Activated T-cell treated with anti-CD3 and anti-CD28 coated beads, Interleukin-2, amount 50 U/mL, for 72 hours (primary cell): ENCODE data around the gene TMEM266. TPM values are rescaled to one million over a fixed set of nuclear protein-coding genes. Genes with fewer than 3 reads are reported as not detected.
A peak's percentile ranks its signal among the peaks of the same experiment; 100 is the strongest.

Experiments
- ATAC-seq, 2 donors: fragments of 150-1000 bp; cut with Tn5 transposase; replicated peaks in 1 of 2; 2 replicates each; pipeline ENCODE4 v1.10.0; 2021; ENCODE audit warnings: moderate library complexity in 2 of 2, mild to moderate bottlenecking in 1 of 2
- DNase-seq, 2 donors: peaks; one replicate each; pipeline ENCODE4 v3.0.0; 2021 to 2022; ENCODE audit warnings: mixed read lengths in 1 of 2
- H3K27ac Mint-ChIP-seq: one replicate; pipeline ENCODE4 v1.8.0; 2022; ENCODE audit warnings: mild to moderate bottlenecking, moderate library complexity, mixed read lengths
- H3K27me3 Mint-ChIP-seq: one replicate; pipeline ENCODE4 v1.8.0; 2022; ENCODE audit warnings: low read depth, mixed read lengths
- H3K36me3 Mint-ChIP-seq, 2 donors: one replicate each; pipeline ENCODE4 v1.8.0; 2022; ENCODE audit warnings: mixed read lengths in 2 of 2, mild to moderate bottlenecking in 1 of 2; ENCODE audit not compliant: insufficient read depth in 2 of 2
- H3K4me1 Mint-ChIP-seq: one replicate; pipeline ENCODE4 v1.8.0; 2022; ENCODE audit warnings: low read depth, mixed read lengths
- H3K4me3 Mint-ChIP-seq, 2 donors: one replicate each; pipeline ENCODE4 v1.8.0; 2022; ENCODE audit warnings: mild to moderate bottlenecking in 2 of 2, mixed read lengths in 2 of 2, moderate library complexity in 2 of 2
- H3K9me3 Mint-ChIP-seq, 2 donors: one replicate each; pipeline ENCODE4 v1.8.0; 2022; ENCODE audit warnings: mixed read lengths in 2 of 2
- total RNA-seq, 2 donors: library from RNA; stranded (reverse); gene quantifications; one replicate each; pipeline ENCODE4 v1.2.3, GENCODE V29; 2022

TMEM266 gene
- total RNA-seq, 2 donors from 2014 or later: not detected

DNA sequence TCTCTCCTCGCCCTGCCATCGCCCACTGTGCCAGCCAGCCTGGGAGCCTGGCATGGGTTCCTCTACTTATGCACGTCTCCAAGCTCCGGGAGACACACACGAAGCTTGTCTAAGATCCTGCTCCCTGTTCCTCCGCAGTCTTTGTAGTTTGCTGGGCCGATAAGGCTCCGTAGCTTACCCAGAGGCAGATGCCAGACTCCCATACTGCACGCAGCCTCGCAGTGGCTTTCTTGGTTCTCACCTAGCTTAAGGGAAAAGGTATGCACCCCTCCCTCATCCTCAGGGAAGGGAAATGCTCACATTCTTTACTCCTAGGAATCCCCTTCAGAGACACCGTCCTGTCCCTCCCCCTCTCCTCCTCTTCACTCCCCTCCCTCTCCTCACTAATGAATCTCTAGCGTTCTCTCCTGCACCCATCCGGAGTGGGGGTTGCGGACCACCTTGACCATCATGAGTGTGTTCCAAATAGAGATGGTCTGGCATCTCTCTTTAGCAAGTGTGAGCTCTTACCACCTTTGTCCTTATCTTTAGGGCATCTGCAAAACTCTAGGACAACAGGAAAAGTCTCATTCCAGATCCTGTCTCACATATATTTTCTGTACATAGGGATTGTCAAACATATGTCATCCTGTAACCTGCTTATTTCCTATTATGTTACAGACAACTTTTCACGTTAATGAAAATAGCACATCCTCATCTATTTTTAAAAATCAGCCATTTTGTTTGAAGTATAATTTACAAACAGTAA is 56.5 kb downstream of the TMEM266 start:
- DNase-seq: no peak
- Mint-ChIP-seq H3K27me3 (peaks cover 17% of the 10 kb centered on the region), H3K9me3 (no peaks in the 10 kb centered on the region), H3K4me1 (no peaks in the 10 kb centered on the region), H3K36me3 (no peaks in the 10 kb centered on the region), H3K4me3 (no peak overlapping the region), H3K27ac (no peak overlapping the region)
- ATAC-seq: no peak

DNA sequence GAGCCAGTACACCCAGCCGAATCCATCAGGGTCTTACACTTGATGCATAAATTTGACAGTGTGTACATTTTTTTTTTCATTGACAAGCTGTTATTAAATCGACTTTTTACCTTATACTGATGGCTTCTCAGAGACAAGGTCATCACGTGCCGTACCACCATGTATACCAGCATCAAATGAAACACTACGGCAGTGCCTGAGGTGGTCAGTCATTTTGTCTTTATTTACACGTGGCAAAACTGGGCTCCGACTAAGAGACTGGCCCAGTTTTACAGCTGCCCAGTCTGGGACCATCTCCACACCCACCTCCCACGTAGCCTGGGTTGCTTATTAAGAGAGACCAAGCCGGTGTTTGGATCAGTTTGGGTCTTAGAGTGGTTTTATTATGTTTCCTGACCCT is 57.4 kb downstream of the TMEM266 start:
- no peaks in the 10 kb centered on the region for H3K4me1 Mint-ChIP-seq
- no peaks in the 10 kb centered on the region for H3K36me3 Mint-ChIP-seq
- ATAC-seq: no peak
- DNase-seq: no peak
- H3K27me3 Mint-ChIP-seq: peaks cover 17% of the 10 kb centered on the region
- H3K4me3 Mint-ChIP-seq: no peak overlapping the region
- H3K9me3 Mint-ChIP-seq: no peaks in the 10 kb centered on the region
- H3K27ac Mint-ChIP-seq: no peak overlapping the region

DNA sequence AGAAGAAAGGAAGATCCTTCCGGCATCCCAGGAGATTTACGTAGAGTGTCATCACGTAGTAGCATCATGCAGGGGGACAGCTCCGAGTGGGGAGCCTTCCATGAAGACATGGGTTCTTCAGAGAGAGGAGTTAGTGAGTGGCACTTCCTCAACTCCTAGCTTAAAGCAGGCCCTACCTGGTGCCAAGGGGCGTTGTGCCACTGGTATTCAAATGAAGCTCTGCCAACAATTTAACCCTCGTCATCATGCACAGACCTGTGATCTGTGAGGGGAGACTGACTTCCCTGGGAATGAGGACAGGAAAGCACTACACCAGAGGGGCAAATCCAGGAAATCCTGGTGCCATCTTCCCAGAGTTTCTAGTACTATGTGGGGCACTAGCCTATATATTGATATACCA is 59.0 kb downstream of the TMEM266 start:
- Mint-ChIP-seq H3K4me1 (no peaks in the 10 kb centered on the region), H3K9me3 (no peaks in the 10 kb centered on the region), H3K27ac (no peak overlapping the region), H3K27me3 (peaks cover 17% of the 10 kb centered on the region), H3K36me3 (no peaks in the 10 kb centered on the region), H3K4me3 (no peak overlapping the region)
- DNase-seq: no peak
- ATAC-seq: no peak

DNA sequence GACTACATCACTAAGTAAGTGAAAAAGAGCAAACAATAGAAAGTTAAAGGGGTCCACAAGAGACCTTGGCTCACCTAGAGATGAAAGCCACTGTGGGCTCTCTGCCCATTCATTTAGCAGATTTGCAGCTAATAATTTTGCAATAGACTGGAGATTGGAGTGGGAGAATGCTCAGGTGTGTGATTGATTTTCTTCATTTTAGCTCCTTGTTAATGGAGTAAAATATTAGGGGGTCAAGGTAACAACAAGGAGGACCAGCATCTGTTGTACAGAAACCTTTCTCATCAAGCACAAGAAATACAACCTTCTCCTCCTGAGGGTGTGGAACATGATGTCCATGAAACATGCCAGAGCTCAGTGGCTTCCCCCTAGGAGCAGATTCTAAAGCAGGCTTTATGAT is 63.2 kb downstream of the TMEM266 start:
- Mint-ChIP-seq H3K4me1 (no peaks in the 10 kb centered on the region), H3K27ac (no peak overlapping the region), H3K27me3 (peaks cover 14% of the 10 kb centered on the region), H3K36me3 (no peaks in the 10 kb centered on the region), H3K4me3 (no peak overlapping the region), H3K9me3 (no peaks in the 10 kb centered on the region)
- no peak for DNase-seq
- ATAC-seq: no peak

DNA sequence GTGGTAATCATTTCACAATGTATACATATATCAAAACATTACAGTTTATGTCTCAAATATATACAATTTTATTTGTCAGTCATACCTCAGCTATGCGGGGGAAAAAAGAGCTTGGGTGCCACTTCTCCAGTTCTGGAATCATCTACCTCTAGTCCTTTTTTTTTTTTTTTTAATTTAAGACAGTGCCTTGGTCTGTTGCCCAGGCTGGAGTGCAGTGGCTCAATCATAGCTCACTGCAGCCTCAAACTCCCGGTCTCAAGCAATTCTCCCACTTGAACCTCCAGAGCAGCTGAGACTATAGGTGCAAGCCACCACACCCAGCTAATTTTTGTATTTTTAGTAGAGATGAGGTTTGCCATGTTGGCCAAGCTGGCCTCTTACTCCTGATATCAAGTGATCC is 67.4 kb downstream of the TMEM266 start:
- ATAC-seq: no peak
- no peak for DNase-seq
- no peak overlapping the region for H3K4me3 Mint-ChIP-seq
- H3K9me3 Mint-ChIP-seq: no peaks in the 10 kb centered on the region
- H3K36me3 Mint-ChIP-seq: no peaks in the 10 kb centered on the region
- H3K27me3 Mint-ChIP-seq: peaks cover 31% of the 10 kb centered on the region
- no peaks in the 10 kb centered on the region for H3K4me1 Mint-ChIP-seq
- no peak overlapping the region for H3K27ac Mint-ChIP-seq

DNA sequence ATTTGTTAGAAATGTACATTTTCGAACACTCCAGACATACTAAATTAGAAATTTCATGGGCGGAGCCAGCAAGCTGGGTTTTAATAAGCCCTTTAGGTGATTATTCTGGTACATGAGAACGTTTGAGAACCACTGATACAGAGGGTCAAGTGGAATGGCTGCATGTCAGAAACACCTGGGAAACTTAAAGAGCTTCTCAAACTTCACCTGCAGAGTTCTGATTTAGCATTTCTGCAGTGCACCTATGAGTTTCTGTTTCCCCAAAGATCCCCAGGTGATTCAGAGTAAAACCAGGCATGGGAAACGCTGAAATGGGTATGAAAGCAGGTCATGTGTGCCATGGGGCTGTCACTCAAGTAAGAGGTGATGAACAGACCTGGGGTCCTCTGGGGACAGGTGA is 68.1 kb downstream of the TMEM266 start:
- Mint-ChIP-seq H3K27me3 (peaks cover 31% of the 10 kb centered on the region), H3K4me3 (no peak overlapping the region), H3K4me1 (no peaks in the 10 kb centered on the region), H3K27ac (no peak overlapping the region), H3K9me3 (no peaks in the 10 kb centered on the region), H3K36me3 (no peaks in the 10 kb centered on the region)
- DNase-seq: no peak
- no peak for ATAC-seq

DNA sequence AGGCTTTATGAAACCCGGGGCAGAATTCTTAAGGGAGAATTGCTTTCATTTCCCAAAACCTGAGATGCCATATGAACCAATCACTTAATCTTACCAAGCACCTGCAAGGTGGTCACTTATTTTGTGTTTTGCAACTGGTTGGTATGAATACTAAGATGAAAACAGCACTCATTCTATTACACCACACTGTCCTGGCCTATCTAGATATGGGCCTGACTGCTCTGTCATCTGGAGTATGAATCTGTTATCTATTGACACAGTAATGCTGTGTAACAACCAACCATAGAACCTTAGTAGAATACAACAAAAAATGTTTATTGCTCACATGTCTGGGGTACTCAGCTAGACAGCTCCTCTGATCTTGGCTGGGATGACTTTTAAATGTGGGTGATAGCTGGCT is 74.8 kb downstream of the TMEM266 start:
- H3K27me3 Mint-ChIP-seq: peaks cover 41% of the 10 kb centered on the region
- peaks cover 12% of the 10 kb centered on the region for H3K4me1 Mint-ChIP-seq
- no peak overlapping the region for H3K27ac Mint-ChIP-seq
- H3K9me3 Mint-ChIP-seq: no peaks in the 10 kb centered on the region
- DNase-seq (no peak), ATAC-seq (no peak)
- no peak overlapping the region for H3K4me3 Mint-ChIP-seq
- no peaks in the 10 kb centered on the region for H3K36me3 Mint-ChIP-seq

DNA sequence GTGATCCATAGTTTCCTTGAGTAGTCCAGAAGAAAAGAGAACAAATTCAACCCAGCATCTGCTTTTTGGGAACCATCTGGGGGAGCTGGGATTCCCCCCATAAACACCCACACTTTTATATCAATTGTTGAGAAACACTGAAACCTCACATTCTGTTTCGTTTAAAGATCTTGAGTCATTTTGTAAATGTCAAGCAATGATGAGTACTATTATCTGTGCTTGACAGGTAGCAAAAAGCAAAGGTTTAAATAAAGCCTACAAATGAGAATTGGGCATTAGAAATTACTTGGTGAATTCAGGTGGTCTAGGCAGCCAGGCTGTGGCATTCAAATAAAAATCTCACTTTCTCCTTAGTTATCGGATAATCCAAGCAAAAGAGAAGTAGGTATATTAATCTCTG is 75.7 kb downstream of the TMEM266 start:
- no peaks in the 10 kb centered on the region for H3K36me3 Mint-ChIP-seq
- H3K4me1 Mint-ChIP-seq: peaks cover 12% of the 10 kb centered on the region

DNA sequence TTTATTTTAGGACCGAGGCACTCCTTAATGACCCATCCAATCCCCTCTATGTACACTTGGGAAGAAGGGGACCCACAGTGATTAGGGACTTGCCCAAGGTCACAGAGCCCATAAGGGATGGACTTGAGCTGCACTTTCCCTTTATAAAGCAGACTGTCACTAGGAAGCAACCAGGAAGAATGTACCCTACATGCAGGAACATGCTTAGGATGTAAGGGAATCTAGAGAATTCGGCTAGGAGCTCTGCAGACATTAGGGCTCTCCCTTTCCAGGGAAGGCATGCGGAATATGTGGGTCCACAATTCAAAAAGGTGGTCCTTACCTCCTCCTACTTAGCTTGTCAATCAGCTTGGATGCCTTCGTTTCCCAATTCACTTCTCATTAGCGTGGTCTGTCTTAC is 78.7 kb downstream of the TMEM266 start:
- DNase-seq (no peak), ATAC-seq (no peak)
- H3K4me1 Mint-ChIP-seq: peaks cover 12% of the 10 kb centered on the region
- peaks cover 58% of the 10 kb centered on the region for H3K27me3 Mint-ChIP-seq
- no peaks in the 10 kb centered on the region for H3K36me3 Mint-ChIP-seq
- no peak overlapping the region for H3K27ac Mint-ChIP-seq
- no peaks in the 10 kb centered on the region for H3K9me3 Mint-ChIP-seq
- no peak overlapping the region for H3K4me3 Mint-ChIP-seq

More for the DNA sequence above, 75.7 kb downstream of the TMEM266 start:
- no peak for DNase-seq
- no peak overlapping the region for H3K4me3 Mint-ChIP-seq
- H3K27ac Mint-ChIP-seq: no peak overlapping the region
- no peaks in the 10 kb centered on the region for H3K9me3 Mint-ChIP-seq
- peaks cover 38% of the 10 kb centered on the region for H3K27me3 Mint-ChIP-seq
- ATAC-seq: peak in 1 of 2 donors; percentile 20

DNA sequence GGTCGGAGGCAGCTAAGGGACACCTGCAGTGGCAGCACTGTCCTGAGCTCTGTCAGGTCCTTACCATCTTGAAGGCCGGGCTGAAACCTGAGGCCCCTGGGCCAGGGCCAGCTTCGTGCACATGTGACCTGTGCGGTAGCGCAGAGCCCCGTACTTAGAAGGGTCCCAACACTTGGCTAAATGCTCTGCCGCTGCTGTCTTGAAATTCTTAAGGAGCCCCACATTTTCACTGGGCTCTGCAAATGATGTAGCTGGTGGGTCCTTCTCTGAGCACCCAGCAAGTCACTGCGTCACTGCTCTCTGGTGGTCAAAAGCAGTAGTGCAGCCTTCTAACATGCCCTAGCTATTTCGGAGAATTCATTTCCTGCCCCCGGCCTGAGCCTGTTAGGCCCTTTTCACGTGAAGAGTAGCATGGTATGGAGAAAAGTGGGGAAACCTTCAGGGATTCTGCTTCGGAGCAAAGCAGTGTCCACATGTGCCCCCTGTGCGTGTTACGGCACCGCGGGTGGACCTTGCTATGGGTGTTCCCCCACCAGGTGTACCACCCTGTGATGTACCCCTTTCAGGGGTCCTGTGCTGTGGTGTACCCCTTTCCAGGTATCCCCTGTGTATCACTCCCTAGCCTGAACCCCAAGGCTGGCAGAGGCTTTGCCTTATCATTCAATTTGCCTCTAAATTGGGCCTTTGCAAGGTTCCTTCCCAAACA is 79.7 kb downstream of the TMEM266 start:
- H3K36me3 Mint-ChIP-seq: no peaks in the 10 kb centered on the region

DNA sequence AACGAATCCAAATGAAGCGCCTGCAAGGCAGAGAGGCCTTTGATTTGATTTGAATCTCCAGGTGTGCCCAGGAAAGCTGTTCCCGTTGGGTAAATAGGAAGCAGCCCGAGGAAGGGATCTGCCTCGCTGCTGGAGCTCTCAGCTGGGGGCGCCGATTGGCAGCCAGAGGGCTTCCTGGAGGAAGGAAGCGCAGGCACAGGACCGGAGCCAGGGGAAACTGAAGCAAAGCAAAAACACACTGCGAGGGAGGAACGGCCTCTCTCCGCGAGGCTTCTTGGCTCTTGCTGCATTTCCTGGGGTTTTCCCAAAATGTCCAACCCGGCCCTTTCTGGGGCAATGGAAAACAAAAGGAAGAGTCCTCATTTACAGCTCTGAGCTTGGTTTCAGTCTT is 80.3 kb downstream of the TMEM266 start:
- DNase-seq (no peak), ATAC-seq (no peak)
- Mint-ChIP-seq H3K4me3 (no peak overlapping the region), H3K36me3 (no peaks in the 10 kb centered on the region), H3K27me3 (peaks cover 64% of the 10 kb centered on the region), H3K9me3 (no peaks in the 10 kb centered on the region), H3K4me1 (peaks cover 10% of the 10 kb centered on the region), H3K27ac (no peak overlapping the region)

More for the DNA sequence above, 79.7 kb downstream of the TMEM266 start:
- ATAC-seq (peak; percentile 81 to 85), DNase-seq (peak; percentile 72 to 79)
- Mint-ChIP-seq H3K27ac (no peak overlapping the region), H3K9me3 (no peaks in the 10 kb centered on the region), H3K4me1 (peaks cover 12% of the 10 kb centered on the region), H3K4me3 (no peak overlapping the region), H3K27me3 (peaks cover 63% of the 10 kb centered on the region)

DNA sequence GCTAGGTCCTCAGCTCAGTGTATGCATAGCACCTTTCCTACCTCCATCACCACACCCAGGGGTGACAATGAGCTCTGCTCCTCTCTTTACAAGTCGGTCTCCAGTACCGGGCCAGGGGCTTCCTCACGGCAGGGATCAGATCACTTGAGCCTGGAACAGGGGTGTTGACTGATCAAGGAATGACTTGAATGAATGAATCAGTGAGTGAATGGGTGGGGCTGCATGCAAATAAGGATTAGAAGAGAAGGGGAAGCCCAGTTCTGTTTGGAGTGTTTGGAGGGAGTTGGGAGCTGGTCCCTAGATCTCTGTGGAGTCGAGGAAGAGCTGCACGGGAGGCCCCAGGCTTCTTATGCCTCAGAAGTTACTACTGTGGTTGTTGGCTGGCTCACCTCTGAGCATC is 87.0 kb downstream of the TMEM266 start:
- no peak for ATAC-seq
- peaks cover 22% of the 10 kb centered on the region for H3K4me1 Mint-ChIP-seq
- no peaks in the 10 kb centered on the region for H3K9me3 Mint-ChIP-seq
- H3K27ac Mint-ChIP-seq: no peak overlapping the region
- DNase-seq: no peak
- no peak overlapping the region for H3K4me3 Mint-ChIP-seq
- peaks cover 51% of the 10 kb centered on the region for H3K27me3 Mint-ChIP-seq
- no peaks in the 10 kb centered on the region for H3K36me3 Mint-ChIP-seq

DNA sequence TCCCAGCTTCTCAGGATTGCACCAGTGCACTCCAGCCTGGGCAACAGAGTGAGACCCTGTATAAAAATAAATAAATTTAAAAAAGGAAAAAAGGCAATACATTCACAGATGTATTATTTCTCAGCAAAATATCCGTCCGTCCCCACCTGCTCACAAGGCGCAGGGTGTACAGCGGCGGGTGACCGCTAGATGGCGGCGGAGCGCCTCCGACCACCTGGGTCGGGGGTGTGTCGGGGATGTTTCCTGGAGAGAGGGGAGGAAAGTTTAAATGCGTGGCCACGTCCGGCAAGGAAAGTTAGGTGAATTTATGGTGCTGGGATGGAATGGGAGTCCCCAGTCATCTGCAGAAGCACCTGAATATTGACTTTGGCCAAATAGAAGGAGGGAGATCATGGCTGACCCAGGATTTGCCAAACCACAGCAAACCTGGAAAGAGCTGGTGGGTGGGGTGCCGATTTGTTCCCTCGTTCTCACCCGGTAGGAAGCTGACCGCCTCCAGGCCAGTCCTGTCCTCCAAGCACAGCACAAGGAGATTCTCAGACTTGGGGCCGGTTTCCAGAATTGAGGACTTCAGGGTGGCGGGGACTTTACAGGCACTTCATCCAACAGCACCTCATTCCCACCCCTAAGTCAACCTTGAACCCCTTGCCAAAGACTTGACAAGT is 88.3 kb downstream of the TMEM266 start:
- H3K9me3 Mint-ChIP-seq: no peaks in the 10 kb centered on the region
- H3K4me3 Mint-ChIP-seq: no peak overlapping the region
- peaks cover 44% of the 10 kb centered on the region for H3K27me3 Mint-ChIP-seq
- peaks cover 22% of the 10 kb centered on the region for H3K4me1 Mint-ChIP-seq
- peak; percentile 54 to 61 for ATAC-seq
- no peak overlapping the region for H3K27ac Mint-ChIP-seq
- no peaks in the 10 kb centered on the region for H3K36me3 Mint-ChIP-seq
- peak; percentile 77 to 79 for DNase-seq
